Body of pancreas (tissue), 4 donors: ENCODE measurements around the gene SNRK. TPM values are rescaled to one million over a fixed set of nuclear protein-coding genes. Genes with fewer than 3 reads are reported as not detected.

ENCODE experiments used
- ATAC-seq: fragments of 150-250 bp; one replicate; pipeline ENCODE4 v1.9.1; 2016
- DNase-seq, 4 donors: peaks; one replicate each; pipeline ENCODE4 v3.0.0-alpha.2; 2019
- H3K27ac ChIP-seq, 4 donors: fragments of 200-600 bp; sonication (generic); 1 replicate in 3 of 4; 2 replicates in 1 of 4; pipeline versions ENCODE4 v1.5.1 to v1.6.1; 2016 to 2019; ENCODE audit warnings: mild to moderate bottlenecking in 1 of 4, mixed read lengths in 1 of 4, moderate library complexity in 1 of 4
- H3K27me3 ChIP-seq, 2 donors: fragments of 200-600 bp; sonication (generic); one replicate each; pipeline ENCODE4 v1.6.0; 2016; ENCODE audit warnings: mild to moderate bottlenecking in 1 of 2
- H3K36me3 ChIP-seq, 2 donors: fragments of 200-600 bp; sonication (generic); replicated peaks in 1 of 2; 2 replicates each; pipeline ENCODE4 v1.5.1; 2016; ENCODE audit warnings: low read depth in 2 of 2; ENCODE audit not compliant: insufficient read depth in 1 of 2
- H3K4me1 ChIP-seq: fragments of 200-600 bp; sonication (generic); one replicate; pipeline ENCODE4 v1.6.0; 2016
- H3K4me3 ChIP-seq, 2 donors: fragments of 200-600 bp; sonication (generic); 1 replicate in 1 of 2; 2 replicates in 1 of 2; pipeline ENCODE4 v1.5.1; 2016 to 2019
- H3K9me3 ChIP-seq, 3 donors: fragments of 200-600 bp; sonication (generic); 1 replicate in 2 of 3; 2 replicates in 1 of 3; pipeline ENCODE4 v1.5.1; 2016
- POLR2A ChIP-seq, 3 donors: fragments of 450-650 bp; IDR thresholded peaks; one replicate each; pipeline ENCODE4 v1.6.1; 2016; ENCODE audit warnings: antibody characterized with exemption in 3 of 3, mild to moderate bottlenecking in 2 of 3
- WGBS, 2 donors: methylation state at CpG; one replicate each; pipeline ENCODE4 v1.1.5; 2017; 5-methylcytosine and 5-hydroxymethylcytosine counted together
- intact Hi-C: fragments of 100-400 bp; cut with DNase I; formaldehyde crosslinking; loops from one replicate; pipeline ENCODE4 v1.15.1; 2023
- total RNA-seq, 2 donors: library from RNA; depleted of rRNA; stranded (reverse); fragments of >200 nt; gene quantifications; one replicate each; pipeline ENCODE4 v1.1.0, GENCODE V29; 2016
- TF ChIP-seq, protein P1 (sequence below), 7 experiments: fragments of 450-650 bp in 4 of 7; fragments of 200-600 bp in 3 of 7; sonication (generic) in 3 of 7; IDR thresholded peaks; one replicate each; pipeline ENCODE4 v1.5.1; 2016 to 2019; ENCODE audit warnings: antibody characterized with exemption in 7 of 7

SNRK gene
- total RNA-seq, 2 donors from 2014 or later = 22.4 to 25.7 TPM

DNA sequence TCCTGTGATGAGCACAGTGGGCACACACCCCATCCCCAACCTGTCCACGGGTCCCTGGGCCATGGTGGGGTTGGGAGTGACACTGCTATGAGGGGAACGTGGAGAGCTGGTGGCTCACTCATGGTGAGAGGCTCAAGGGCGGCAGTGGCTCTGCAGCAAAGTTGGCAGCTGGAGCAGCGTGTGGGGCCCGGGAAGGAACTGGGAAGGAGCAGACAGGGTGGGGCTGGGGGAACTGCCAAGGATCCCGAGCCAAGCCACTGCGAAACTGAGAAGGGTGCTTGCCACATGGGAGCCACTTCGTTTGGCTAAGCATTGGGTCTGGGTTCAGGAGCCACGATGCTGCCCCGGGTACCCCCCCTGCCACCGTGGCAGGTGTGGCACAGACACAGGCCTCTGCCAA, 80.1 kb downstream of the SNRK start:
- H3K27ac ChIP-seq = no peak overlapping the region
- H3K36me3 ChIP-seq = no peaks in the 10 kb centered on the region
- 77 to 88% methylated on average over 11 of the region's 11 CpGs for WGBS, 2 donors
- no peak for TF ChIP-seq POLR2A (IDR thresholded peaks at IDR 0.05)
- TF ChIP-seq, protein P1, sequence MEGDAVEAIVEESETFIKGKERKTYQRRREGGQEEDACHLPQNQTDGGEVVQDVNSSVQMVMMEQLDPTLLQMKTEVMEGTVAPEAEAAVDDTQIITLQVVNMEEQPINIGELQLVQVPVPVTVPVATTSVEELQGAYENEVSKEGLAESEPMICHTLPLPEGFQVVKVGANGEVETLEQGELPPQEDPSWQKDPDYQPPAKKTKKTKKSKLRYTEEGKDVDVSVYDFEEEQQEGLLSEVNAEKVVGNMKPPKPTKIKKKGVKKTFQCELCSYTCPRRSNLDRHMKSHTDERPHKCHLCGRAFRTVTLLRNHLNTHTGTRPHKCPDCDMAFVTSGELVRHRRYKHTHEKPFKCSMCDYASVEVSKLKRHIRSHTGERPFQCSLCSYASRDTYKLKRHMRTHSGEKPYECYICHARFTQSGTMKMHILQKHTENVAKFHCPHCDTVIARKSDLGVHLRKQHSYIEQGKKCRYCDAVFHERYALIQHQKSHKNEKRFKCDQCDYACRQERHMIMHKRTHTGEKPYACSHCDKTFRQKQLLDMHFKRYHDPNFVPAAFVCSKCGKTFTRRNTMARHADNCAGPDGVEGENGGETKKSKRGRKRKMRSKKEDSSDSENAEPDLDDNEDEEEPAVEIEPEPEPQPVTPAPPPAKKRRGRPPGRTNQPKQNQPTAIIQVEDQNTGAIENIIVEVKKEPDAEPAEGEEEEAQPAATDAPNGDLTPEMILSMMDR (IDR thresholded peaks at IDR 0.05) = no peak
- H3K27me3 ChIP-seq = no peaks in the 10 kb centered on the region
- DNase-seq = no peak
- H3K9me3 ChIP-seq = no peaks in the 10 kb centered on the region
- intact Hi-C loops = no loop called here
- no peaks in the 10 kb centered on the region for H3K4me1 ChIP-seq
- no peak overlapping the region for H3K4me3 ChIP-seq
- ATAC-seq = no peak

DNA sequence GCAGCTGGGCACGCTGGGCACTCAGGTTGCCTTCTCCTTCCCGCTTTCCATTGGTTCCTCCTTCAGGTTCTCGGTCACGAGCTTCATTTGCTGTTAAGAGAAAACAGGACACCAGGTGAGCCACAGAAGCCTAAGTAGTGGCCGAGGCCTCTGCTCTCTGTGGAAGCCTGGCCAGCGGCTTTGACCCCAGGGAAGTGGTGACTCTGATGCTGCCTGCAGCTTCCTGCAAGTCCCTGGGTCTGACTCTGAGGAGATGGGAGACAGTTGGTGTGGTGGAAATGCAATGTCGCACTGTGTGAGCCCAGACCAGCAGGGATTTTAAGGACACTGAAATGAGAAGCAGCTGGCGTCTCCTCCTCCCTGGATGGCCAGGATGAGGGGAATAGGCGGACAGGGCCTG, 80.5 kb downstream of the SNRK start:
- intact Hi-C loops = no loop called here
- Histone ChIP-seq H3K9me3 (no peaks in the 10 kb centered on the region), H3K4me1 (no peaks in the 10 kb centered on the region), H3K36me3 (no peaks in the 10 kb centered on the region), H3K27me3 (no peaks in the 10 kb centered on the region), H3K27ac (no peak overlapping the region), H3K4me3 (no peak overlapping the region)
- no peak for TF ChIP-seq POLR2A (IDR thresholded peaks at IDR 0.05)
- TF ChIP-seq, protein P1 (IDR thresholded peaks at IDR 0.05) = no peak
- WGBS, 2 donors = 88 to 92% methylated on average over 9 of the region's 9 CpGs
- DNase-seq = no peak
- ATAC-seq = no peak

DNA sequence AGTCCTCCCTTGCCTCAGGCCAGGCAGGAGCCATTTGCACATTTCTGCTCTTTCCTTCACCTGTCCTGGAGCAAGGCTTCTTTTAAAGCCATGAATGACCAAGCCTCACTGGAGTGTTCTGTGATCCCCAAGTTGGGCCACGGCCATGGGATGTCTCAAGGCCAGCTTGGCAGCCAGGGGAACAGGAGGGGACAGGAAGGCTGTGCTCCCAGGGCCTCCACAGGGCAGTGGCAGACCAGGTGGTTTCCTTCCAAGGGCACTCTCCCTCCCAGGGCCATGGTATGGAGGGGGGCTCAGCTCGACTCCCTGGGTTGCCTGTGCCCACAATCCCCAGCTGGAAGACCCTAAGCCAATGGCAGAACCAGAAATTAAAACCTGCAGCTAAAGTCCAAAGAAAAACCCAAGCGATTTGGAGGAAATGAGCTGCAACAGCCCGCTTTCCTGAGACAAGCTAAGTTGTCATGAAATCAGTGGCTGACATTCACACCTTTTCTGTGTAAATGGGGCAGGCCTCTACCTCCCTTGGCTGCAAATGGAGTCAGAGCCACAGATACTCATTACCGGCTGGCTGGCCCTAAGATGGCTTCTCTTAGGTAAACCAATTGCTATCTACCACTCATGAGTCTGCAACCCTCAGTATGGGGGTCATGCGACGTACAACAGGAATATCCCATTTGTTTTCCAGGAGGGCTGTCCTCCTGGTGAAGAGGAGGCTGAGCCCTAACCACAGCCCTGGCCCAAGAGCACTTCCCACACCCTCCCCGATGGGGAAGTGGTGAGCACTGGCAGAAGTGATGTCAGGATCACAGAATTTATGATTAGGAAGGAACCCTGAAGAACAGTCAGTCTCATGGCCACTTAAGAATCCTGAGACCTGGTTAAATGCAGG, 83.3 kb downstream of the SNRK start:
- TF ChIP-seq POLR2A (IDR thresholded peaks at IDR 0.05) = no peak
- Histone ChIP-seq H3K4me3 (no peak overlapping the region), H3K36me3 (no peaks in the 10 kb centered on the region), H3K27ac (no peak overlapping the region), H3K27me3 (no peaks in the 10 kb centered on the region), H3K4me1 (no peaks in the 10 kb centered on the region), H3K9me3 (no peaks in the 10 kb centered on the region)
- no peak for DNase-seq
- WGBS, 2 donors = 80 to 92% methylated on average over 7 to 8 of the region's 8 CpGs
- intact Hi-C loops = loop anchor here (10.0 kb wide), 2 partner anchors 205 to 405 kb away; no protein-coding TSS in a partner anchor
- no peak for ATAC-seq

DNA sequence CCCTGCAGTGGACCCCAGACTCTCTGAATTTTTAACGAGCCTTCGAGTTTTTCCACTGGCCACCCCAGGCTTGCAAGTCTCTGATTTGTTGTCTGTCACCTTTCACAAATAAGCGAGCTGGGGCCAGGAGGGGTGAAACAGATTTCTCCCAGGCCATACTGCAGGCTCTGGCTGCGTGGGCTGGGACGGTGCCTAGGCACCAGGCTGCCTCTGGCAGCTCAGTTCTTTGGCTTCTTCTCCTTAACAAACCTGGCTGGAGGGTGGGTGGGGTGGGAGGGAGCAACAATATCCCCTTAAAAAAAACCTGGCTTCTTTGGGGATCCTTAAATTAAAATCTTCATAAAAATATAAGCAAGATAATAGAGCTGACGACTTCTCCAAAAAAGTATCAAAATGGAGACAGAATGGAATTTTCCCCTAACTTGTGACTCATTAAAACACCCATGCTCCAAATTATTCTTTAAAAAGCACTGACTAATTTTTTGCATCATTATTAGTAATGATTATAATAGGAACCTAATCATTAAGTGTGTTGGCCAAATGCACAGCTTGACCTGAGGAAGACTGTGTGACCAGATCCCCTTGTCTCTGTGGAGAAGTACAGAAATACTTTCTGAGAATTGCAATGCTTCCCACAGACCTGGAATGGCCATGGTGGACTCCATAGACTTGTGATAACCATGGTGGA, 84.1 kb downstream of the SNRK start:
- Histone ChIP-seq H3K9me3 (no peaks in the 10 kb centered on the region), H3K27me3 (no peaks in the 10 kb centered on the region), H3K4me3 (no peak overlapping the region), H3K36me3 (no peaks in the 10 kb centered on the region), H3K4me1 (no peaks in the 10 kb centered on the region), H3K27ac (no peak overlapping the region)
- intact Hi-C loops = loop anchor here (10.0 kb wide), 2 partner anchors 206 to 406 kb away; no protein-coding TSS in a partner anchor
- WGBS, 2 donors = 64 to 92% methylated on average over 5 to 6 of the region's 6 CpGs
- ATAC-seq (no peak), DNase-seq (no peak)
- TF ChIP-seq, protein P1 (IDR thresholded peaks at IDR 0.05) = no peak

DNA sequence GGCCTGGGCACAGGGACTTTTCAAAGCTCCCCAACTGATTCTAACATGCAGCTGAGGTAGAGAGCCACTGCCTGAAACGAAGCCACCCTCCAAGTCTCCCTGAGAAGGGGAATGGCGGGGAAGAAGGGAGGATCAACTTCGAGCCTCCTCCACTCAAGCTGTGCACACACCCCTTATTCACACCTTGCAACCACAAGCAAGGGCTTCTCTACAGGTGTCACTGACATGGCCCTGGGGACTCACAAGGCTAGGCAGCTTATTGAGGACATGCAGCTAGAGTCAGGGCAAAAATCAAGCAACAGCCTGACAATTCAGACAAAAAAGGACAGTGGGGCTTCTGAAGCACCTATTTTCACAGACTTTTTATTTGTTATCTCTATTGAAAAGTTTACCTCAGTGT, 85.2 kb downstream of the SNRK start:
- TF ChIP-seq POLR2A (IDR thresholded peaks at IDR 0.05) = no peak
- TF ChIP-seq, protein P1 (IDR thresholded peaks at IDR 0.05) = no peak
- Histone ChIP-seq H3K4me1 (no peaks in the 10 kb centered on the region), H3K4me3 (no peak overlapping the region), H3K36me3 (no peaks in the 10 kb centered on the region), H3K9me3 (no peaks in the 10 kb centered on the region), H3K27me3 (no peaks in the 10 kb centered on the region), H3K27ac (no peak overlapping the region)
- intact Hi-C loops = loop anchor here (10.0 kb wide), 2 partner anchors 207 to 407 kb away; no protein-coding TSS in a partner anchor
- no peak for ATAC-seq
- DNase-seq = no peak
- 82 to 92% methylated on average over 3 of the region's 3 CpGs for WGBS, 2 donors
